ENCODE results near the gene ARHGAP9.

The ARHGAP9 gene

GRCh38 chr12:57471661-57472060 is 8.0 kb downstream of the ARHGAP9 start:
- H3K27ac ChIP-seq: no peak overlapping the region
- ChIA-PET POLR2A (ENCODE audit: low non-redundant PET) (no interaction called here), CTCF (interaction anchor here (0.6 to 1.3 kb wide), 3 partner anchors 13 to 436 kb away, joined by 4 to 7 read pairs (median 4); partner anchors contain the start of gene GLI1)
- no peak for DNase-seq (ENCODE audit: low spot score)
- TF ChIP-seq, protein P1, sequence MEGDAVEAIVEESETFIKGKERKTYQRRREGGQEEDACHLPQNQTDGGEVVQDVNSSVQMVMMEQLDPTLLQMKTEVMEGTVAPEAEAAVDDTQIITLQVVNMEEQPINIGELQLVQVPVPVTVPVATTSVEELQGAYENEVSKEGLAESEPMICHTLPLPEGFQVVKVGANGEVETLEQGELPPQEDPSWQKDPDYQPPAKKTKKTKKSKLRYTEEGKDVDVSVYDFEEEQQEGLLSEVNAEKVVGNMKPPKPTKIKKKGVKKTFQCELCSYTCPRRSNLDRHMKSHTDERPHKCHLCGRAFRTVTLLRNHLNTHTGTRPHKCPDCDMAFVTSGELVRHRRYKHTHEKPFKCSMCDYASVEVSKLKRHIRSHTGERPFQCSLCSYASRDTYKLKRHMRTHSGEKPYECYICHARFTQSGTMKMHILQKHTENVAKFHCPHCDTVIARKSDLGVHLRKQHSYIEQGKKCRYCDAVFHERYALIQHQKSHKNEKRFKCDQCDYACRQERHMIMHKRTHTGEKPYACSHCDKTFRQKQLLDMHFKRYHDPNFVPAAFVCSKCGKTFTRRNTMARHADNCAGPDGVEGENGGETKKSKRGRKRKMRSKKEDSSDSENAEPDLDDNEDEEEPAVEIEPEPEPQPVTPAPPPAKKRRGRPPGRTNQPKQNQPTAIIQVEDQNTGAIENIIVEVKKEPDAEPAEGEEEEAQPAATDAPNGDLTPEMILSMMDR (conservative IDR thresholded peaks at IDR 0.05; ENCODE audit: low read depth): no peak

DNA sequence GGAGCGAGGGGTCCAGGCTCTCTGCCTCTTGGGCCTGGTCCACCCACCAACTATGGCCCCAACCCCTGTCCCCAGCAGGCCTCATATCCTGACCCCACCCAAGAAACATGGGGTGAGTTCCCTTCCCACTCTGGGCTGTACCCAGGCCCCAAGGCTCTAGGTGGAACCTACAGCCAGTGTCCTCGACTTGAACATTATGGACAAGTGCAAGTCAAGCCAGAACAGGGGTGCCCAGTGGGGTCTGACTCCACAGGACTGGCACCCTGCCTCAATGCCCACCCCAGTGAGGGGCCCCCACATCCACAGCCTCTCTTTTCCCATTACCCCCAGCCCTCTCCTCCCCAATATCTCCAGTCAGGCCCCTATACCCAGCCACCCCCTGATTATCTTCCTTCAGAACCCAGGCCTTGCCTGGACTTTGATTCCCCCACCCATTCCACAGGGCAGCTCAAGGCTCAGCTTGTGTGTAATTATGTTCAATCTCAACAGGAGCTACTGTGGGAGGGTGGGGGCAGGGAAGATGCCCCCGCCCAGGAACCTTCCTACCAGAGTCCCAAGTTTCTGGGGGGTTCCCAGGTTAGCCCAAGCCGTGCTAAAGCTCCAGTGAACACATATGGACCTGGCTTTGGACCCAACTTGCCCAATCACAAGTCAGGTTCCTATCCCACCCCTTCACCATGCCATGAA is 8.6 kb downstream of the ARHGAP9 start:
- POLR2A ChIA-PET (ENCODE audit: low non-redundant PET): no interaction called here
- no peak for DNase-seq (ENCODE audit: low spot score)
- no peak overlapping the region for H3K27ac ChIP-seq
- TF ChIP-seq, protein P1 (conservative IDR thresholded peaks at IDR 0.05; ENCODE audit: low read depth): no peak
- CTCF ChIA-PET: interaction anchor here (0.6 to 1.3 kb wide), 3 partner anchors 12 to 435 kb away, joined by 4 to 7 read pairs (median 4); partner anchors contain the start of gene GLI1

GRCh38 chr12:57470286-57470969 is 9.2 kb downstream of the ARHGAP9 start:
- TF ChIP-seq, protein P1 (conservative IDR thresholded peaks at IDR 0.05; ENCODE audit: low read depth): no peak
- DNase-seq (ENCODE audit: low spot score): no peak
- no peak overlapping the region for H3K27ac ChIP-seq
- POLR2A ChIA-PET (ENCODE audit: low non-redundant PET): no interaction called here
- CTCF ChIA-PET: no interaction called here

DNA sequence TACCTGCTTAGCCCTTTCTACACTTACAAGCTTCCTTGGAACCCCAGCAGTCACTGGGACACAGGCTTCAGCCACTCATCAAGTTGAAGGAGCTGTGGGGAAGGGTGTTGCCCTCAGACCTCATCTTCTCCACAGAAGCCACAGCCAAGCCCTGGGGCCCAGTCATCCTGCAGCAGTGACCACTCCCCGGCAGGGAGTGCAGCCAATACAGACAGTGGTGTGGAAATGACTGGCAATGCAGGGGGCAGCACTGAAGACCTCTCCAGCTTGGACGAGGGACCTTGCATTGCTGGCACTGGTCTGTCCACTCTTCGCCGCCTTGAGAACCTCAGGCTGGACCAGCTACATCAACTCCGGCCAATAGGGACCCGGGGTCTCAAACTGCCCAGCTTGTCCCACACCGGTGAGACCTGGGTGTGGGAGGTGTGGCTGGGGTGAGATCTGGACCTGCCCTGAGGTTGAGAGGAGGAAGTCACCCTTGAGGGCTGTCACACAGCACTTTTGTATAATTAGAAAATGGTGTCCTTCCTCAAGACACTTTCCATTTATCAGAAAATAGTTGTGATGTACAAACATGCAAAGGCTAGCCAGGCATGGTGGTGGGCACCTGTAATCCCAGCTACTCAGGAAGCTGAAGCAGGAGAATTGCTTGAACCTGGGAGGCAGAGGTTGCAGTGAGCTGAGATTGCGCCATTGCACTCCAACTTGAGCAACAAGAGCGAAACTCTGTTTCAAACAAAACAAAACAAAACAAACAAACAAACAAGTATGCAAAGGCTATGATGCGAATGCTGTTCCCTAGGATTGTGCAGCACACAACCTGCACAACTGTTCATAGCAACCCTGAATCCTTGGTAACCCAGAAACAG is 10.1 kb downstream of the ARHGAP9 start:
- no peak for DNase-seq (ENCODE audit: low spot score)
- POLR2A ChIA-PET (ENCODE audit: low non-redundant PET): no interaction called here
- no peak overlapping the region for H3K27ac ChIP-seq
- TF ChIP-seq, protein P1 (conservative IDR thresholded peaks at IDR 0.05; ENCODE audit: low read depth): no peak
- CTCF ChIA-PET: no interaction called here

DNA sequence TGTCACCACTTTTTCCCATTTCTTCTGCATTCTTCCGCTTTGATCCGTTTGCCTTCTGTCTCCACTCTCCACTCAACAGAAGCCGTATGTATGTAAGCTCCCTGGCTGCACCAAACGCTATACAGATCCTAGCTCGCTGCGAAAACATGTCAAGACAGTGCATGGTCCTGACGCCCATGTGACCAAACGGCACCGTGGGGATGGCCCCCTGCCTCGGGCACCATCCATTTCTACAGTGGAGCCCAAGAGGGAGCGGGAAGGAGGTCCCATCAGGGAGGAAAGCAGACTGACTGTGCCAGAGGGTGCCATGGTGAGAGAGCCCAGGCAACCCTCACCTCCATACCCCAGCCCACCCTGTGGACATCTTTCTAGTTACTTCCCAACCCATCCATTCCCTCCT is 11.8 kb downstream of the ARHGAP9 start:
- POLR2A ChIA-PET (ENCODE audit: low non-redundant PET): no interaction called here
- no peak for DNase-seq (ENCODE audit: low spot score)
- no peak overlapping the region for H3K27ac ChIP-seq
- TF ChIP-seq, protein P1 (conservative IDR thresholded peaks at IDR 0.05; ENCODE audit: low read depth): no peak
- CTCF ChIA-PET: no interaction called here

- POLR2A ChIA-PET (ENCODE audit: low non-redundant PET): no interaction called here
- no peak overlapping the region for H3K27ac ChIP-seq
- DNase-seq (ENCODE audit: low spot score): no peak
- TF ChIP-seq, protein P1 (conservative IDR thresholded peaks at IDR 0.05; ENCODE audit: low read depth): no peak
- CTCF ChIA-PET: no interaction called here
These were observed 12.3 kb downstream of the ARHGAP9 start for GRCh38 chr12:57467212-57467874.

All from RWPE1 (cell line).